LNCAP (cell line): ENCODE measurements around the gene NLRP13.

Source experiments
- TF ChIP-seq, protein P1 (sequence below): fragments of 450-650 bp; IDR thresholded peaks from 2 replicates; pipeline ENCODE4 v1.5.1; 2017; ENCODE audit warnings: mild to moderate bottlenecking

The NLRP13 gene

DNA sequence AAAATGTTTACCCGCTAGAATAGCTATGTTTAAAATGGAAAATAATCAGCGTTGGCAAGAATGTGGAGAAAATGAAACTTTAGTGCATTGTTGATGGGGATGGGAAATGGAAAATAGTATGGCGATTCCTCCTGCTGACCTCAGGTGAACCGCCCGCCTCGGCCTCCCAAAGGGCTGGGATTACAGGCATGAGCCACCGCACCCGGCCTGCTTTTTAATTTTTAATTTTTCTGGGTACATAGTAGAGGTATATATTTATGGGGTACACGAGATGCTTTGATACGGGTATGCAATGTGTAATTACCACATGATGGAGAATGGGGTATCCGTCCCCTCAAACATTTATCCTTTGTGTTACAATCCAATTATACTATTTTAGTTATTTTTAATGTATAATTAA lies 8.2 kb upstream of the NLRP13 start:
- TF ChIP-seq, protein P1, sequence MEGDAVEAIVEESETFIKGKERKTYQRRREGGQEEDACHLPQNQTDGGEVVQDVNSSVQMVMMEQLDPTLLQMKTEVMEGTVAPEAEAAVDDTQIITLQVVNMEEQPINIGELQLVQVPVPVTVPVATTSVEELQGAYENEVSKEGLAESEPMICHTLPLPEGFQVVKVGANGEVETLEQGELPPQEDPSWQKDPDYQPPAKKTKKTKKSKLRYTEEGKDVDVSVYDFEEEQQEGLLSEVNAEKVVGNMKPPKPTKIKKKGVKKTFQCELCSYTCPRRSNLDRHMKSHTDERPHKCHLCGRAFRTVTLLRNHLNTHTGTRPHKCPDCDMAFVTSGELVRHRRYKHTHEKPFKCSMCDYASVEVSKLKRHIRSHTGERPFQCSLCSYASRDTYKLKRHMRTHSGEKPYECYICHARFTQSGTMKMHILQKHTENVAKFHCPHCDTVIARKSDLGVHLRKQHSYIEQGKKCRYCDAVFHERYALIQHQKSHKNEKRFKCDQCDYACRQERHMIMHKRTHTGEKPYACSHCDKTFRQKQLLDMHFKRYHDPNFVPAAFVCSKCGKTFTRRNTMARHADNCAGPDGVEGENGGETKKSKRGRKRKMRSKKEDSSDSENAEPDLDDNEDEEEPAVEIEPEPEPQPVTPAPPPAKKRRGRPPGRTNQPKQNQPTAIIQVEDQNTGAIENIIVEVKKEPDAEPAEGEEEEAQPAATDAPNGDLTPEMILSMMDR = no peak

DNA sequence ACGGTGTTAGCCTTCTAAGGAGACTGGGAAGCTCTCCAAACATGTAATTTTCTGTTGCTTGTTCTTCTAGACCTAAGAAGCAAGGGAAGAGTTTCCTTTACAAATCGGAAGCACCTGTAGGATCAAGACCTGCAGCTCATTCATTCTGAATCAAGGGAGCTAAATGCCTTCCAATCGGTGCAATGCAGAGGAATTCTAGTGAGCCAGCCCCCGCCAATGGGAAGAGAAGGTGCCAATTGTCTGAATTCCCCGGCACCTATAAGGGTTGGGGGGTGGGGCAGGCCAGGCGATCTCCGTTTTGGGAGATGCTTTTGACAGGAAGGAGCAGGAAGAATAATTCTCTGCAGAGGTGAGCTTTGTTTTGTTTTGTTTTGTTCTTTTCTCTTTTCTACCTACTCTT lies 7.1 kb upstream of the NLRP13 start:
- TF ChIP-seq, protein P1 = no peak

DNA sequence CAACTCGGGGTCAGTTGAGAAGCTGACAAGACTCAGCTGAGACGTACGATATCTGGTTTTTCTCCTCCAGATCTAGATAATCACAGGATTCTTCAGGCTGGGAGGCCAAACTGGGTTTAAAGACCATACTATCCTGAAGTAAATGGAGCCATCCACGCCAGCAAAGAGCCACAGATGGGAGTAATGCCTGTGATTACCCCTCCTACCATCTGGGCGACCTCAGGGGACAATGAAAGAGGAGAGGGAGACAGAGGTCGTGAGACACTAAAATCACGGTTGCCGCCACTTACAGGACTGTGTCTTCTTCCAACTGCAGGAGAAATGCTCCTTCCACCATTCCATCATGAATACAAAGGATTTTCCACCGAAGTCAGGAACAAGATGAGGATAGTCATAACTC lies 3.1 kb upstream of the NLRP13 start:
- TF ChIP-seq, protein P1 = no peak

DNA sequence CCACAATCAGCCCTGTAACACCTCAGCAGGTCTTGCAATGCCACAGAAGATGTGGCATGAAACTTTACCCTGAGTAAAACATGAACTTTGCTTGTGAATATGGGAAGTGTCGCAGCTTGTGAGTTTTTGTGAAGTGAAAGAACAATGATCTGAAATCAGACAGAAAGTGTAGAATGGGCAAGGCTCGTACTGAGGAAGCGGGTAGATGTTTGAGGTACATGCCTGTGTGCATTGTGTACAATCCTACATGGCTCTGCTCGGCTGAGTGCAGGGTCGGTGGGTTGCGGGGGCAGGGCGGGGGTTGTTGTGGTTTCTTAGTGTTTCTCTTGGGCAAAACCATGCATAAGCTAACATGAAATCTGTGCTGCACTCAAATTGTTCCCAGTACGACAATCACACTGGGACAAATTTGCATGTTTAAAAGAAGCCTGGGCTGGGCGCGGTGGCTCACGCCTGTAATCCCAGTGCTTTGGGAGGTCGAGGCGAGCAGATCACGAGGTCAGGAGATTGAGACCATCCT lies 1.1 kb downstream of the NLRP13 start:
- TF ChIP-seq, protein P1 = no peak

DNA sequence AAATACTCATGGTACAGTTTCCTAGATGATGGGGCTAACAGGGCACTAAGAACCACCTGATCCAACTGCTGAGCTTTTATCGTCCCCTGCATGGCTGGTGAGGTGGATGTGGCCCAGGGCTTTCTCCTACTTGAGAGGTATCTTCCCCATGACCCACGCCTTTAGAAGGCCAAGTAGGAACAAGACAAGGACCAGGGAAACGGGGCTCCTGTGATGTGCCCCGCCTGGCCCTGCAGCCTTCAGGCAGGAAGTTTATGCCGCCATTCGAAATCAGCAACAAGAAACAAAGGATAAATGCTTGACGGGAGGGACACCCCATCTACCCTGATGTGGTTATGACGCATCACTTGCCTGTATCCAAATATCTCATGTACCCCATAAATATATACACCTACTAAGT lies 4.1 kb downstream of the NLRP13 start:
- TF ChIP-seq, protein P1 = no peak

DNA sequence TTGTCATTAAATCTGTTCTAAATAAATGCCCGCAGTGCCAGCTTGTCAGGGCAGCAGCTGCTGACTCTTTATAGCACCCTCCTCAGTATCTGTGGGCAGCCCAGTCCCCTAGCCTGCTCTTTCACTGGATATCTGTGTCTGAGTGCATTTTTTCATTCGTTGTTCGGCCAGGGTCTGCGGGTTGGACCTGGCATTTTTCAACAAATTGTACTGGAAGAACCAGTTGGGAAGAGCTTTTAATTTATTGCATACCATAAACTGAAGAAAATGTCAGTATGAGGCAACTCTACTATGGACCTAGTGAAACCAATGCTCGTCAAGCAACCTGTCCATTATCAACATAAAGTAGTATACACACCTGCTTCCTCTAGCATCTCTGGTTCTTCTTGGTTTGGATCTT lies 8.6 kb downstream of the NLRP13 start:
- TF ChIP-seq, protein P1 = no peak

DNA sequence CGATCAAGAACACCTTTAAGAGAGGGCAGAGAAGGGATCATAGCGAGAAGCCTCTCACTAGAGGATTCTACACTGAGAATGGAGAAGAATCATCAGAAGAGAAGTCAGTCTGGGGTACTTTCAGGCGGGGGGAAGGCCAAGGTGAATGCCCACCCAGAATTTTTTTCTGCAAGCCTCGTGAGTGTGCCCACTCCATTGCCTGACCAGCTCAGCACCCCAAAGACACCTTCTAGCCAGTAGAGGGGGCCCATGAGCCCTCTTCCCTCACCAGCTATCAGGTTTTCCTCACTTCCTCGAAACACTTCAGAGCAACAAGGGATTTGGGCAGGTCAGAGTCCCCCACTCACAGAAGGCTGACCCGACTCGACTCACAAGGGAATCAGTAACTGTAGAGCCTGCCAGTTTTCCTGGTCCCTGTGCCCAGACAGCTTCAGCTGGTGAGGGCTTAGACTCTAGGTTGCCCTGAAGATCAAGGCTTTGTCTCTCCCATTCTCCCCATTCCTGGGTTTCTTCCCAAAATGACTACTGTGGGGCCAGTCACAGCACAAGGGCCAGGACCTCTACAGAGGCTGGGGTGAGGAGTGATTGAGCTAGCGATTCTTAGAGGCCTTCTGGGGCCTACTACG lies 18.4 kb downstream of the NLRP13 start:
- TF ChIP-seq, protein P1 = peak; percentile 52

DNA sequence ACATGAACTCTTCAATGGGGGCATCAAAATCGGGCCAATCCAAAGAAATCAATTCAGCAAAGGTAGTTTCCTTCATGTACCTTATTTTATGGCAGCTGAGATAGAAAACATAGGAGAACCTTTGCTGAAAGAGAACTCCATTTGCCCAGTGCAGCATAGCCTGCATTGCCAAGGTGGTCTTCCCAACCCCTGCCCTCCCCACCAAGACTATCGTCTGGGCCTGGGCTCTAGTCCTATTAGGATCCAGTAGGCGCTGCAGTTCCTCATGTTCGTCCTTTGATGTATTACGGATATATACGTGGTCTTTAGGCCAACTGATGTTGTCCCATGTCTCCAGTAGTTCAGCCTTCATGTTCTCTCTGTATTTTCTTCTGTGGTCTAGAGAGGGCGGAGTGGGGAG lies 19.2 kb downstream of the NLRP13 start:
- TF ChIP-seq, protein P1 = no peak
